ENCODE measurements around the gene PDCD4. TPM values are rescaled to one million over a fixed set of nuclear protein-coding genes. Genes with fewer than 3 reads are reported as not detected.
A peak's percentile ranks its signal among the peaks of the same experiment; 100 is the strongest.

PDCD4 gene
- total and polyA plus RNA-seq, 10 of the 15 experiments (the other 5 are each of a cell fraction or from before 2014, with no cell fraction given): 101 to 372 (median 171) TPM

DNA sequence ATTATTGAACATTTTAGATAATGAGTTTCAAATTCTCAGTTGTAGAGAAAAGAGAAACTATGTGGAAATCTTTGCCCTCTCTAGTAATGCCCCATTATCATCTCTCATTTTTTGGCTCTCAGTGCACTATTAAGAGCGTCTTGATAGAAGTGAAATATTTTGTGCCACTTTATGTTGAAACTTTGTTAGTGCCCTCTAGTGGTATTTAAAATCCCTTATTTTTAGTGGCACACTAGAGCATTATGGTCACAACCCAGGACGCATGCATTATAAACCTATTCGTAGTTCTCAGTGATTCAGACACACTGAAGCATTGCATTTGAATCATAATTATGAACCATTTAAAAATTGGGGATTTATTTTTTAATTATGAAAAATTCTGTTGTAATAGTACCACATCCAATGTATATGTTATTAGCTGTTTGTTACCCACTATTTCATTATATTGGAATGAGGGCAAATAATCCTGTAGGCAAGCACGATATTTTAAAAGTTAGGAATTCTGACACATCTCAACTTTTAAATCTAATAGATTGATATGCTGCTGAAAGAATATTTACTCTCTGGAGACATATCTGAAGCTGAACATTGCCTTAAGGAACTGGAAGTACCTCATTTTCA lies 21.9 kb downstream of the PDCD4 start:
- H3K4me2 ChIP-seq (ENCODE audit: control insufficient read depth, insufficient read depth): no peak overlapping the region
- no peaks in the 10 kb centered on the region for H3K27me3 ChIP-seq (replicated peaks in 1 of 2; ENCODE audit: control insufficient read depth in 2 of 2, insufficient read depth in 2 of 2, low read length in 1 of 2)
- ChIA-PET POLR2A (interaction anchor here (0.7 to 2.3 kb wide), 4 partner anchors 24 to 145 kb away, joined by 3 to 9 read pairs (median 3); no protein-coding TSS in a partner anchor), CTCF (interaction anchor here (0.6 to 11.1 kb wide), 49 partner anchors 9 to 339 kb away, joined by 3 to 196 read pairs (median 4); partner anchors contain the start of genes BBIP1, PDCD4 and SHOC2), SMC1A (ENCODE audit: uncharacterized antibody, unreplicated experiment) (interaction anchor here (0.6 to 15.0 kb wide), 39 partner anchors 10 to 589 kb away, joined by 3 to 221 read pairs (median 5); partner anchors contain the start of genes BBIP1, SHOC2 and SMNDC1), RAD21 (ENCODE audit: unreplicated experiment) (interaction anchor here (0.6 to 10.5 kb wide), 26 partner anchors 9 to 283 kb away, joined by 3 to 115 read pairs (median 6); partner anchors contain the start of gene BBIP1)
- H3K4me1 ChIP-seq (ENCODE audit: control insufficient read depth, insufficient read depth, low read length): no peaks in the 10 kb centered on the region
- no peaks in the 10 kb centered on the region for H4K20me1 ChIP-seq (ENCODE audit: control insufficient read depth, insufficient read depth)
- H2AFZ ChIP-seq (ENCODE audit: control insufficient read depth, low read depth, low read length): no peak overlapping the region
- FAIRE-seq (peak; percentile 83), DNase-seq (ENCODE audit: low read depth, low spot score) (no peak), ATAC-seq (peak; percentile 93)
- in situ Hi-C loops (cut with MboI) (no loop called here), intact Hi-C loops (cut with micrococcal nuclease; ENCODE audit: unreplicated experiment) (loop anchor here (1.0 to 10.0 kb wide), 3 partner anchors 90 to 311 kb away; no protein-coding TSS in a partner anchor)
- 27% methylated on average over 4 of the region's 4 CpGs for WGBS (ENCODE audit: insufficient coverage, insufficient replicate concordance, low lambda C conversion rate, missing lambda C conversion rate)
- H3K4me3 ChIP-seq: no peak overlapping the region
- H3K9me3 ChIP-seq (replicated peaks; ENCODE audit: control insufficient read depth, insufficient read depth, low read length): no peaks in the 10 kb centered on the region
- no peak overlapping the region for H3K27ac ChIP-seq (ENCODE audit: control insufficient read depth, insufficient read depth)
- H3K36me3 ChIP-seq (ENCODE audit: control insufficient read depth in 2 of 2, insufficient read depth in 2 of 2, low read length in 1 of 2): peaks cover 0 to 41% of the 10 kb centered on the region in 2 experiments; a peak in 3 of 4 replicates
- peaks cover 6% of the 10 kb centered on the region for H3K79me2 ChIP-seq (ENCODE audit: control insufficient read depth, insufficient read depth, low read length)
- no peak overlapping the region for H3K9ac ChIP-seq (ENCODE audit: control insufficient read depth, insufficient read depth, low read length)
- TF ChIP-seq, protein P1, sequence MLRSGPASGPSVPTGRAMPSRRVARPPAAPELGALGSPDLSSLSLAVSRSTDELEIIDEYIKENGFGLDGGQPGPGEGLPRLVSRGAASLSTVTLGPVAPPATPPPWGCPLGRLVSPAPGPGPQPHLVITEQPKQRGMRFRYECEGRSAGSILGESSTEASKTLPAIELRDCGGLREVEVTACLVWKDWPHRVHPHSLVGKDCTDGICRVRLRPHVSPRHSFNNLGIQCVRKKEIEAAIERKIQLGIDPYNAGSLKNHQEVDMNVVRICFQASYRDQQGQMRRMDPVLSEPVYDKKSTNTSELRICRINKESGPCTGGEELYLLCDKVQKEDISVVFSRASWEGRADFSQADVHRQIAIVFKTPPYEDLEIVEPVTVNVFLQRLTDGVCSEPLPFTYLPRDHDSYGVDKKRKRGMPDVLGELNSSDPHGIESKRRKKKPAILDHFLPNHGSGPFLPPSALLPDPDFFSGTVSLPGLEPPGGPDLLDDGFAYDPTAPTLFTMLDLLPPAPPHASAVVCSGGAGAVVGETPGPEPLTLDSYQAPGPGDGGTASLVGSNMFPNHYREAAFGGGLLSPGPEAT (IDR thresholded peaks at IDR 0.05; ENCODE audit: low read depth): no peak
- TF ChIP-seq SMC3 (IDR thresholded peaks at IDR 0.05; ENCODE audit: borderline replicate concordance, low read length) (peak; percentile 67; the same call in 1 of the 2 replicates), RUNX3 (IDR thresholded peaks at IDR 0.05; ENCODE audit: low read length) (peak; percentile 9; the same call in 1 of the 2 replicates), RAD21 (IDR thresholded peaks at IDR 0.05; ENCODE audit: insufficient read depth, low read depth, low read length) (peak; percentile 66)
- TF ChIP-seq, protein P2, sequence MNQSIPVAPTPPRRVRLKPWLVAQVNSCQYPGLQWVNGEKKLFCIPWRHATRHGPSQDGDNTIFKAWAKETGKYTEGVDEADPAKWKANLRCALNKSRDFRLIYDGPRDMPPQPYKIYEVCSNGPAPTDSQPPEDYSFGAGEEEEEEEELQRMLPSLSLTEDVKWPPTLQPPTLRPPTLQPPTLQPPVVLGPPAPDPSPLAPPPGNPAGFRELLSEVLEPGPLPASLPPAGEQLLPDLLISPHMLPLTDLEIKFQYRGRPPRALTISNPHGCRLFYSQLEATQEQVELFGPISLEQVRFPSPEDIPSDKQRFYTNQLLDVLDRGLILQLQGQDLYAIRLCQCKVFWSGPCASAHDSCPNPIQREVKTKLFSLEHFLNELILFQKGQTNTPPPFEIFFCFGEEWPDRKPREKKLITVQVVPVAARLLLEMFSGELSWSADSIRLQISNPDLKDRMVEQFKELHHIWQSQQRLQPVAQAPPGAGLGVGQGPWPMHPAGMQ (IDR thresholded peaks at IDR 0.05; ENCODE audit: borderline replicate concordance): no peak
- TF ChIP-seq, protein P3, sequence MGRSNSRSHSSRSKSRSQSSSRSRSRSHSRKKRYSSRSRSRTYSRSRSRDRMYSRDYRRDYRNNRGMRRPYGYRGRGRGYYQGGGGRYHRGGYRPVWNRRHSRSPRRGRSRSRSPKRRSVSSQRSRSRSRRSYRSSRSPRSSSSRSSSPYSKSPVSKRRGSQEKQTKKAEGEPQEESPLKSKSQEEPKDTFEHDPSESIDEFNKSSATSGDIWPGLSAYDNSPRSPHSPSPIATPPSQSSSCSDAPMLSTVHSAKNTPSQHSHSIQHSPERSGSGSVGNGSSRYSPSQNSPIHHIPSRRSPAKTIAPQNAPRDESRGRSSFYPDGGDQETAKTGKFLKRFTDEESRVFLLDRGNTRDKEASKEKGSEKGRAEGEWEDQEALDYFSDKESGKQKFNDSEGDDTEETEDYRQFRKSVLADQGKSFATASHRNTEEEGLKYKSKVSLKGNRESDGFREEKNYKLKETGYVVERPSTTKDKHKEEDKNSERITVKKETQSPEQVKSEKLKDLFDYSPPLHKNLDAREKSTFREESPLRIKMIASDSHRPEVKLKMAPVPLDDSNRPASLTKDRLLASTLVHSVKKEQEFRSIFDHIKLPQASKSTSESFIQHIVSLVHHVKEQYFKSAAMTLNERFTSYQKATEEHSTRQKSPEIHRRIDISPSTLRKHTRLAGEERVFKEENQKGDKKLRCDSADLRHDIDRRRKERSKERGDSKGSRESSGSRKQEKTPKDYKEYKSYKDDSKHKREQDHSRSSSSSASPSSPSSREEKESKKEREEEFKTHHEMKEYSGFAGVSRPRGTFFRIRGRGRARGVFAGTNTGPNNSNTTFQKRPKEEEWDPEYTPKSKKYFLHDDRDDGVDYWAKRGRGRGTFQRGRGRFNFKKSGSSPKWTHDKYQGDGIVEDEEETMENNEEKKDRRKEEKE (IDR thresholded peaks at IDR 0.05): no peak
- TF ChIP-seq, protein P4, sequence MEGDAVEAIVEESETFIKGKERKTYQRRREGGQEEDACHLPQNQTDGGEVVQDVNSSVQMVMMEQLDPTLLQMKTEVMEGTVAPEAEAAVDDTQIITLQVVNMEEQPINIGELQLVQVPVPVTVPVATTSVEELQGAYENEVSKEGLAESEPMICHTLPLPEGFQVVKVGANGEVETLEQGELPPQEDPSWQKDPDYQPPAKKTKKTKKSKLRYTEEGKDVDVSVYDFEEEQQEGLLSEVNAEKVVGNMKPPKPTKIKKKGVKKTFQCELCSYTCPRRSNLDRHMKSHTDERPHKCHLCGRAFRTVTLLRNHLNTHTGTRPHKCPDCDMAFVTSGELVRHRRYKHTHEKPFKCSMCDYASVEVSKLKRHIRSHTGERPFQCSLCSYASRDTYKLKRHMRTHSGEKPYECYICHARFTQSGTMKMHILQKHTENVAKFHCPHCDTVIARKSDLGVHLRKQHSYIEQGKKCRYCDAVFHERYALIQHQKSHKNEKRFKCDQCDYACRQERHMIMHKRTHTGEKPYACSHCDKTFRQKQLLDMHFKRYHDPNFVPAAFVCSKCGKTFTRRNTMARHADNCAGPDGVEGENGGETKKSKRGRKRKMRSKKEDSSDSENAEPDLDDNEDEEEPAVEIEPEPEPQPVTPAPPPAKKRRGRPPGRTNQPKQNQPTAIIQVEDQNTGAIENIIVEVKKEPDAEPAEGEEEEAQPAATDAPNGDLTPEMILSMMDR (IDR thresholded peaks at IDR 0.05 in 2 of 3, conservative IDR thresholded peaks at IDR 0.05 in 1 of 3; ENCODE audit: control insufficient read depth in 2 of 3, extremely low read depth in 1 of 3, insufficient read depth in 1 of 3, low read depth in 3 of 3, low read length in 3 of 3): peak; percentile 34 to 52 (median 44); a peak in 4 of 6 replicates
- BruUV-seq (replicated peaks): no TSS peak

Data from GM12878 (cell line).